Measurements from ENCODE around the gene SEC14L3.

SEC14L3 gene

GRCh38 chr22:30471616-30472318, at the start of gene SEC14L3:
Gene SEC14L3 (minus strand): TSS chr22:30472017. CDS start chr22:30471958, 59 bp downstream.
- DNase-seq: no peak

- no peak for DNase-seq
These were observed 48.1 kb upstream of the SEC14L3 start for GRCh38 chr22:30519842-30520425.

GRCh38 chr22:30516731-30517130, 44.9 kb upstream of the SEC14L3 start:
- no peak for DNase-seq

- DNase-seq: no peak
These were observed 44.5 kb upstream of the SEC14L3 start for GRCh38 chr22:30516273-30516672.

GRCh38 chr22:30514252-30514651, 42.4 kb upstream of the SEC14L3 start:
- DNase-seq: no peak

GRCh38 chr22:30513462-30513861, 41.6 kb upstream of the SEC14L3 start:
- no peak for DNase-seq

- no peak for DNase-seq
These were observed 40.1 kb upstream of the SEC14L3 start for GRCh38 chr22:30511911-30512310.

GRCh38 chr22:30511109-30511508, 39.3 kb upstream of the SEC14L3 start:
- DNase-seq: no peak

- no peak for DNase-seq
These were observed 36.4 kb upstream of the SEC14L3 start for GRCh38 chr22:30508216-30508615.

- DNase-seq: no peak
These were observed 35.9 kb upstream of the SEC14L3 start for GRCh38 chr22:30507670-30508069.

GRCh38 chr22:30506507-30506968, 34.7 kb upstream of the SEC14L3 start:
- DNase-seq: no peak

GRCh38 chr22:30503551-30503950, 31.7 kb upstream of the SEC14L3 start:
- no peak for DNase-seq

GRCh38 chr22:30502911-30503310, 31.1 kb upstream of the SEC14L3 start:
- DNase-seq: no peak

- DNase-seq: no peak
These were observed 30.3 kb upstream of the SEC14L3 start for GRCh38 chr22:30502153-30502552.

- DNase-seq: no peak
These were observed 28.8 kb upstream of the SEC14L3 start for GRCh38 chr22:30500628-30501027.

GRCh38 chr22:30497466-30498150, 25.8 kb upstream of the SEC14L3 start:
- no peak for DNase-seq

GRCh38 chr22:30495041-30495784, 23.4 kb upstream of the SEC14L3 start:
- DNase-seq: no peak

- DNase-seq: no peak
These were observed 20.3 kb upstream of the SEC14L3 start for GRCh38 chr22:30492144-30492543.

GRCh38 chr22:30491381-30491780, 19.6 kb upstream of the SEC14L3 start:
- DNase-seq: no peak

- no peak for DNase-seq
These were observed 18.6 kb upstream of the SEC14L3 start for GRCh38 chr22:30490399-30490798.

GRCh38 chr22:30488121-30488520, 16.3 kb upstream of the SEC14L3 start:
- DNase-seq: no peak

GRCh38 chr22:30486661-30487115, 14.9 kb upstream of the SEC14L3 start:
- DNase-seq: no peak

- no peak for DNase-seq
These were observed 14.3 kb upstream of the SEC14L3 start for GRCh38 chr22:30486118-30486517.
